Measurements from ENCODE around the gene RBM39. TPM values are rescaled to one million over a fixed set of nuclear protein-coding genes. Genes with fewer than 3 reads are reported as not detected.

Gene RBM39
- total and polyA plus RNA-seq, 5 experiments from 2014 or later: 110 to 713 (median 134) TPM

GRCh38 chr20:35661908-35662307, 80.2 kb downstream of the RBM39 start:
- no peak for ATAC-seq
- POLR2A ChIA-PET: interaction anchor here (5.7 to 7.6 kb wide), 2 partner anchors 44 to 81 kb away, joined by 87 to 101 read pairs; partner anchors contain the start of genes RBM39 and SPAG4
- H3K4me3 Mint-ChIP-seq: peak overlapping the region; percentile 89 to 98 (median 96)
- H3K36me3 Mint-ChIP-seq: peaks cover 0 to 11% (median 2%) of the 10 kb centered on the region in 3 donors
- H3K27ac Mint-ChIP-seq: peak overlapping the region; percentile 68 to 100 (median 99)
- DNase-seq: no peak
- no peaks in the 10 kb centered on the region for H3K9me3 Mint-ChIP-seq
- H3K27me3 Mint-ChIP-seq: no peaks in the 10 kb centered on the region
- H3K4me1 Mint-ChIP-seq: peaks cover 20 to 75% (median 71%) of the 10 kb centered on the region in 4 donors

DNA sequence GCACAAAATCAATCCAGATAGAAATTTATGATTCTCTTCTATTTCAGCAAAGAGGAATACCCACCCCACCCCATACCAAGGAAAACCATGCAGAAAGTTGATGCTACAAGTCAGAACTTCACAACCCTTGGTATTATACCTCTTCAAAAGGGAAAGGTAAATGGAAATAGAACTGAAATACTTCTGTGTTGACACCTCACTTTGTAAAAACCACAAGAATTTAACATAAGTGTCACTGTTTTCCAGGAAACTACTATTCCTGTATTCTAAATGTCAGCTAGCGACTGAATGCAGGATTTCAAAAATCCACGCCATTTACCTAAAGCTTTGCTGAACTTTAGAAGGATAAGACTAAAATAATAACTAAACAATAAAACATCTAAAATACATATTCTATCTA, 81.0 kb downstream of the RBM39 start:
- Mint-ChIP-seq H3K4me3 (peak overlapping the region; percentile 89 to 98 (median 96)), H3K9me3 (no peaks in the 10 kb centered on the region), H3K27ac (peak overlapping the region; percentile 68 to 100 (median 98)), H3K36me3 (peaks cover 0 to 15% (median 2%) of the 10 kb centered on the region in 3 donors), H3K4me1 (peaks cover 21 to 82% (median 76%) of the 10 kb centered on the region in 4 donors), H3K27me3 (no peaks in the 10 kb centered on the region)
- DNase-seq: no peak
- POLR2A ChIA-PET: interaction anchor here (5.7 to 7.6 kb wide), 2 partner anchors 43 to 82 kb away, joined by 87 to 101 read pairs; partner anchors contain the start of genes RBM39 and SPAG4
- ATAC-seq: no peak

GRCh38 chr20:35660122-35660937, 81.7 kb downstream of the RBM39 start:
- POLR2A ChIA-PET: interaction anchor here (0.7 to 7.6 kb wide), 2 partner anchors 43 to 1008 kb away, joined by 3 to 101 read pairs; partner anchors contain the start of gene SPAG4
- no peaks in the 10 kb centered on the region for H3K27me3 Mint-ChIP-seq
- no peak for DNase-seq
- H3K36me3 Mint-ChIP-seq: peaks cover 0 to 15% (median 2%) of the 10 kb centered on the region in 3 donors
- H3K9me3 Mint-ChIP-seq: no peaks in the 10 kb centered on the region
- no peak for ATAC-seq
- H3K4me3 Mint-ChIP-seq: peak overlapping the region; percentile 89 to 98 (median 96)
- H3K4me1 Mint-ChIP-seq: peaks cover 21 to 82% (median 76%) of the 10 kb centered on the region in 4 donors
- peak overlapping the region; percentile 70 to 100 (median 98) for H3K27ac Mint-ChIP-seq

DNA sequence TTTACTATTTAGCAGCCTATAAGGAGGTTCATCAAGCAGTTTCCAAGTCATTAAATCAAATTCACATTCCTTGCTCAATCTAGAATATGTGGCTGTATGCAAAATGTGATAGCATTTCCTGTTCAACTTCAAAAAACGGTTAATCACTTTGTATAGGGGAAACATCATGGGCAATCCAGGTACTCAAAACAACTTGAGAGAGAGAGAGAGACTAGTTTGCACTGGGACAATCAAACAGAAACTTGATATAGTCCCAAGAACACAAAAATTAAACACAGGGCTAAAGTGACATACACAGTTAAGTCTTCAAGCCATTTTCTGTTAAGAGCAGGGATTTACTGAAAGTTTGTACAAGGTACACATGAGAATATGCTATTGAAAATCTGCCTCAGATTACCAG, 84.8 kb downstream of the RBM39 start:
- ATAC-seq (peak; percentile 22 to 65), DNase-seq (no peak)
- Mint-ChIP-seq H3K27me3 (no peaks in the 10 kb centered on the region), H3K4me3 (peak overlapping the region; percentile 13 to 76 (median 58)), H3K4me1 (peaks cover 16 to 60% (median 55%) of the 10 kb centered on the region in 4 donors), H3K9me3 (no peaks in the 10 kb centered on the region), H3K36me3 (peaks cover 0 to 19% (median 2%) of the 10 kb centered on the region in 3 donors), H3K27ac (peak overlapping the region; percentile 2 to 90 (median 64))
- POLR2A ChIA-PET: interaction anchor here (0.6 to 1.7 kb wide), 3 partner anchors 19 to 41 kb away, joined by 3 read pairs; partner anchors contain the start of gene SPAG4

- ATAC-seq (no peak), DNase-seq (no peak)
- Mint-ChIP-seq H3K27ac (no peak overlapping the region), H3K9me3 (no peaks in the 10 kb centered on the region), H3K27me3 (no peaks in the 10 kb centered on the region), H3K4me1 (peaks cover 20 to 57% (median 47%) of the 10 kb centered on the region in 4 donors), H3K36me3 (peaks cover 0 to 39% (median 2%) of the 10 kb centered on the region in 3 donors), H3K4me3 (no peak overlapping the region)
- POLR2A ChIA-PET: interaction anchor here (2.9 kb wide), 1 partner anchor 10 kb away, joined by 12 read pairs; the partner anchor contains the start of genes CPNE1 and RBM12
Measured at GRCh38 chr20:35654415-35654814, 87.6 kb downstream of the RBM39 start.

- Mint-ChIP-seq H3K4me1 (peaks cover 20 to 57% (median 46%) of the 10 kb centered on the region in 4 donors), H3K9me3 (no peaks in the 10 kb centered on the region), H3K36me3 (peaks cover 0 to 44% (median 2%) of the 10 kb centered on the region in 3 donors), H3K4me3 (no peak overlapping the region), H3K27me3 (no peaks in the 10 kb centered on the region), H3K27ac (no peak overlapping the region)
- no peak for ATAC-seq
- DNase-seq: no peak
- POLR2A ChIA-PET: interaction anchor here (2.9 kb wide), 1 partner anchor 10 kb away, joined by 12 read pairs; the partner anchor contains the start of genes CPNE1 and RBM12
Measured at GRCh38 chr20:35653893-35654292, 88.2 kb downstream of the RBM39 start.

Other genes with a start within 250 kb of the RBM39 start
- not detected for gene C20orf173, start 212.6 kb downstream of the RBM39 start, total RNA-seq
- gene C20orf173, start 212.6 kb downstream of the RBM39 start, polyA plus RNA-seq: not detected
- 100 to 1,000 TPM; 146 to 149 TPM for gene ERGIC3, start 200.2 kb downstream of the RBM39 start, total RNA-seq
- 100 to 1,000 TPM; 129 to 150 (median 149) TPM for gene ERGIC3, start 200.2 kb downstream of the RBM39 start, polyA plus RNA-seq
- under 1 TPM; 0.47 to 0.74 TPM for gene SPAG4, start 126.4 kb downstream of the RBM39 start, total RNA-seq
- 1 to 10 TPM in 1 of 3 donors, under 1 TPM in 2; 0.19 to 1.2 (median 0.30) TPM for gene SPAG4, start 126.4 kb downstream of the RBM39 start, polyA plus RNA-seq
- 100 to 1,000 TPM; 413 to 454 TPM for gene CPNE1, start 77.4 kb downstream of the RBM39 start, total RNA-seq
- 100 to 1,000 TPM; 329 to 392 (median 384) TPM for gene CPNE1, start 77.4 kb downstream of the RBM39 start, polyA plus RNA-seq
- 100 to 1,000 TPM; 112 to 132 TPM for gene RBM12, start 77.4 kb downstream of the RBM39 start, total RNA-seq
- gene RBM12, start 77.4 kb downstream of the RBM39 start, polyA plus RNA-seq: 10 to 100 TPM; 35.2 to 43.7 (median 39.9) TPM
- 10 to 100 TPM; 24.8 to 25.5 TPM for gene NFS1, start 42.9 kb downstream of the RBM39 start, total RNA-seq
- 10 to 100 TPM in 2 of 3 donors, 1 to 10 TPM in 1; 8.6 to 16.6 (median 14.1) TPM for gene NFS1, start 42.9 kb downstream of the RBM39 start, polyA plus RNA-seq
- gene ROMO1, start 42.9 kb downstream of the RBM39 start, total RNA-seq: 10 to 100 TPM; 39.7 to 40.3 TPM
- gene ROMO1, start 42.9 kb downstream of the RBM39 start, polyA plus RNA-seq: 100 to 1,000 TPM; 305 to 421 (median 381) TPM
- 10 to 100 TPM; 79.0 to 82.8 TPM for gene PHF20, start 29.8 kb upstream of the RBM39 start, total RNA-seq
- gene PHF20, start 29.8 kb upstream of the RBM39 start, polyA plus RNA-seq: 100 to 1,000 TPM; 114 to 135 (median 125) TPM
- gene SCAND1, start 212.2 kb upstream of the RBM39 start, total RNA-seq: 10 to 100 TPM; 59.6 to 62.6 TPM
- gene SCAND1, start 212.2 kb upstream of the RBM39 start, polyA plus RNA-seq: 100 to 1,000 TPM; 156 to 206 (median 176) TPM
- 10 to 100 TPM in 1 of 2 experiments, 1 to 10 TPM in 1; 8.7 to 11.3 TPM for gene CNBD2, start 226.3 kb upstream of the RBM39 start, total RNA-seq
- 1 to 10 TPM; 6.4 to 9.5 (median 6.7) TPM for gene CNBD2, start 226.3 kb upstream of the RBM39 start, polyA plus RNA-seq

Measured in naive thymus-derived CD8-positive, alpha-beta T cell (primary cell).